Nephron progenitor cell (in vitro differentiated cells): ENCODE measurements around the gene CEP63.

Experiments
- DNase-seq: peaks from one replicate; pipeline ENCODE4 v3.0.0; 2021
- H3K27ac Mint-ChIP-seq: 2 replicates; pipeline ENCODE4 v1.8.0; 2021; ENCODE audit warnings: mild to moderate bottlenecking, moderate library complexity, mixed read lengths
- H3K27me3 Mint-ChIP-seq: 2 replicates; pipeline ENCODE4 v1.8.0; 2021; ENCODE audit warnings: mild to moderate bottlenecking, low read depth, mixed read lengths; ENCODE audit not compliant: poor library complexity
- H3K36me3 Mint-ChIP-seq: 2 replicates; pipeline ENCODE4 v1.8.0; 2021; ENCODE audit warnings: low read depth, mixed read lengths
- H3K4me1 Mint-ChIP-seq: 2 replicates; pipeline ENCODE4 v1.8.0; 2021; ENCODE audit warnings: mixed read lengths
- H3K4me3 Mint-ChIP-seq: 2 replicates; pipeline ENCODE4 v1.8.0; 2021; ENCODE audit warnings: mild to moderate bottlenecking, moderate library complexity, mixed read lengths
- H3K9me3 Mint-ChIP-seq: 2 replicates; pipeline ENCODE4 v1.8.0; 2021; ENCODE audit warnings: mild to moderate bottlenecking, moderate library complexity, mixed read lengths
- CTCF ChIP-seq: fragments of 200-600 bp; sonication (generic); IDR thresholded peaks from 2 replicates; pipeline ENCODE4 v1.5.0; 2021; ENCODE audit warnings: antibody characterized with exemption

The CEP63 gene

GRCh38 chr3:134463676-134464063 lies 22.2 kb upstream of the CEP63 start:
- Mint-ChIP-seq H3K9me3 (no peaks in the 10 kb centered on the region), H3K36me3 (no peaks in the 10 kb centered on the region), H3K4me3 (no peak overlapping the region), H3K4me1 (peaks cover 47% of the 10 kb centered on the region), H3K27me3 (peaks cover 22% of the 10 kb centered on the region), H3K27ac (peak overlapping the region; percentile 97)
- no peak for TF ChIP-seq CTCF
- DNase-seq: no peak

- Mint-ChIP-seq H3K4me3 (peak overlapping the region; percentile 38), H3K4me1 (peaks cover 50% of the 10 kb centered on the region), H3K27me3 (peaks cover 22% of the 10 kb centered on the region), H3K27ac (peak overlapping the region; percentile 97), H3K36me3 (no peaks in the 10 kb centered on the region), H3K9me3 (no peaks in the 10 kb centered on the region)
- peak; percentile 69 for DNase-seq
- no peak for TF ChIP-seq CTCF
Measured at GRCh38 chr3:134464064-134464688, 21.7 kb upstream of the CEP63 start.

GRCh38 chr3:134464689-134465365 lies 21.0 kb upstream of the CEP63 start:
- no peaks in the 10 kb centered on the region for H3K36me3 Mint-ChIP-seq
- no peaks in the 10 kb centered on the region for H3K9me3 Mint-ChIP-seq
- H3K27ac Mint-ChIP-seq: peak overlapping the region; percentile 97
- peaks cover 50% of the 10 kb centered on the region for H3K4me1 Mint-ChIP-seq
- H3K4me3 Mint-ChIP-seq: peak overlapping the region; percentile 38
- TF ChIP-seq CTCF: no peak
- DNase-seq: no peak
- H3K27me3 Mint-ChIP-seq: peaks cover 18% of the 10 kb centered on the region

GRCh38 chr3:134466331-134466730 lies 19.5 kb upstream of the CEP63 start:
- TF ChIP-seq CTCF: no peak
- no peak overlapping the region for H3K27ac Mint-ChIP-seq

GRCh38 chr3:134468519-134468918 lies 17.3 kb upstream of the CEP63 start:
- H3K36me3 Mint-ChIP-seq: no peaks in the 10 kb centered on the region
- no peak overlapping the region for H3K4me3 Mint-ChIP-seq
- DNase-seq: no peak
- no peak for TF ChIP-seq CTCF
- H3K9me3 Mint-ChIP-seq: no peaks in the 10 kb centered on the region
- no peak overlapping the region for H3K27ac Mint-ChIP-seq
- peaks cover 31% of the 10 kb centered on the region for H3K4me1 Mint-ChIP-seq
- H3K27me3 Mint-ChIP-seq: no peaks in the 10 kb centered on the region

More at GRCh38 chr3:134466331-134466730, 19.5 kb upstream of the CEP63 start:
- H3K4me1 Mint-ChIP-seq: peaks cover 50% of the 10 kb centered on the region
- H3K27me3 Mint-ChIP-seq: peaks cover 13% of the 10 kb centered on the region
- no peak for DNase-seq
- no peak overlapping the region for H3K4me3 Mint-ChIP-seq
- no peaks in the 10 kb centered on the region for H3K9me3 Mint-ChIP-seq
- no peaks in the 10 kb centered on the region for H3K36me3 Mint-ChIP-seq
